RKO (cell line): ENCODE data around the gene SNRPN.
"Not testable (repeated sequence)": the region's sequence is repeated elsewhere in the genome, so short reads cannot be mapped to it uniquely, and the experiment has no call there.

Source experiments
- DNase-seq: peaks from one replicate; pipeline ENCODE4 v3.0.0-alpha.2; 2016; ENCODE audit warnings: low spot score

SNRPN gene

DNA sequence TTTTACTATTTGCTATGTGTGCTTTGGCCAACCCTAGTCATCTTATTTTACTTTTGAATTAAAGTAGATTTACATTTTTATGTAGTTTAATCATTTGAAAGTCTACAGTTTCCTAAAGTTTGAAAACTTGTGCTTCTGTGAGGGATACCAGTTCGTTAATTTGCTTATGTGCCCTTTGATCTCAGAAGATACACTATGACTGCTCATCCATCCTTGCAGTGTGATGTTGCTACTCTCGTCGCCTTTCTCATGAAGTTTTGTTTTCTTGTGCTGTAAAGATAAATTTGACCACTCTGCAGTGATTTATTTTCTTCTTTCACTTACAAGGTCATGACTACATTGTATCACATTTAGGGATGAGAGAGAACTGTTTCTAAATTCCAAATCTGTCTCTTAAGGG lies 16.3 kb downstream of the SNRPN start:
- no peak for DNase-seq

DNA sequence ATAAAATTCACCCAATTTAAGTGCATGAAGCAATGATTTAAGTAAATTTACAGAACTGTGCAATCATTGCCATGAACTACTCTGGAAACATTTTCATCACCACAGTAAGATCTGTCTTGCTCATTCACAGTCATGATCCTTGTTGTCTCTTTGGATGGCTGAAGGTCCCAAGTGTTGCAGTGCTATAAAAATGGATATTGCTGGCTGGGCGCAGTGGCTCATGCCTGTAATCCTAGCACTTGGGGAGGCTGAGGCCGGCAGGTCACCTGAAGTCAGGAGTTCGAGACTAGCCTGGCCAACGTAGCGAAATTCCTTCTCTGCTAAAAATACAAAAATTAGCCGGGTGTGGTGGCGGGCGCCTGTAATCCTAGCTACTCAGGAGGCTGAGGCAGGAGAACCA lies 17.0 kb downstream of the SNRPN start:
- DNase-seq, result no peak

DNA sequence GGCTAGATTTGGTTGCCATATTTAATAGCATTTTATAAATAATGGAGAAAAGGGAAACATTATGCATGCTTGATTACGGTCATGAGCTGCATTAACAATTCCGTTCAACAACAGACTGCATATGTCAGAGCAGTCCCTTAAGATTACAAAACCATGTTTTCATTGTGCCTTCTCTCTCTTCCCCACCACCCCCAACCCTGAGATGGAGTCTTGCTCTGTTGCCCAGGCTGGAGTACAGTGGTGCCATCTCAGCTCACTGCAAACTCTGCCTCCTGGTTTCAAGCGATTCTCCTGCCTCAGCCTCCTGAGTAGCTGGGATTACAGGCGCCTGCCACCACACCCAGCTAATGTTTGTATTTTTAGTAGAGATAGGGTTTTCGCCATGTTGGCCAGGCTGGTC lies 17.9 kb downstream of the SNRPN start:
- not testable (repeated sequence) for DNase-seq

DNA sequence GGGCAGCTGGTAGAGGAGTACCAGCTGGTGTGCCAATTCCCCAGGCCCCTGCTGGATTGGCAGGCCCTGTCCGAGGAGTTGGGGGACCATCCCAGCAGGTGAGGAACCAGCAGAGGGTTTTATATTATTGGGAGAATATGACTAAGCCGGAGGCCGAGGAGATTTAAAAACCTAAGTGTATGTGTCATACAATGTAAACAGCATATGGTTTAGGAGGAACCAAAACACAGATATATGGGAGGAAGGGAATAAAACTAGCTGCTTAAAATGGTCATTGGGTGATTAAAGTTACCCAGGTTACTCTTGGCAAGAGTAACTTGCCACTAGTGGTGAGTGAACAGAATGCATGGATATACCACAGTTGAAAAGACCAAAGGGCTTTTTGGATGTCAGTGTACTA lies 22.1 kb downstream of the SNRPN start:
- no peak for DNase-seq

DNA sequence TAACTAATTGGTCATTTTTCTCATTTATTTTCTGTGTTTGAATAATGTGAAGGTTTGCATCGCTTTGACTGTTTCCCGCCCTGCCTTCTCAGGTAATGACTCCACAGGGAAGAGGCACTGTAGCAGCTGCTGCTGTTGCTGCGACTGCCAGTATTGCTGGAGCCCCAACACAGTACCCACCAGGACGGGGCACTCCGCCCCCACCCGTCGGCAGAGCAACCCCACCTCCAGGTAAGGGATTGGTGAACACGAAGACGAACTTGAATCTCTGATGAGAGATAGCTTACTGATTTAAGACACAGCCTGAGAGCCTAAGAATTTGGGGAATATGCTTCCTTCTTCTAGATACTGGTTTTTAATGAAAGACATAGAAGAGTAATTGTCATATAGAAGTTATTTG lies 22.9 kb downstream of the SNRPN start:
- DNase-seq, result no peak

DNA sequence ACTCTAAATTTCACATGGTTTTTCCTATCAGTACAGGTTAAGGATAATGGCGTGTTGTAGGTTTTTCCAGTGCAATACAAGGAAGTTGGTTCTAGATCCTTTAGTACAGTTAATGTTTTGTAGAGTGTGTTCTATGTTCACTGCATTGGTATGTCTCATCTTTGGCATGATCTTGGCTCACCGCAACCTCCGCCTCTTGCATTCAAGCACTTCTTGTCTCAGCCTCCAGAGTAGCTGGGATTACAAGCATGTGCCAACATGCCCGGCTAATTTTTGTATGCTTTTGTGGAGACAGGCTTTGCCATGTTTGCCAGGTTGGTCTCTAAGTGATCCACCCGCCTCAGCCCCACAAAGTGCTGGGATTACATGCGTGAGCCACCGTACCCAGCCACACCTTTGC lies 30.4 kb downstream of the SNRPN start:
- DNase-seq, result no peak

DNA sequence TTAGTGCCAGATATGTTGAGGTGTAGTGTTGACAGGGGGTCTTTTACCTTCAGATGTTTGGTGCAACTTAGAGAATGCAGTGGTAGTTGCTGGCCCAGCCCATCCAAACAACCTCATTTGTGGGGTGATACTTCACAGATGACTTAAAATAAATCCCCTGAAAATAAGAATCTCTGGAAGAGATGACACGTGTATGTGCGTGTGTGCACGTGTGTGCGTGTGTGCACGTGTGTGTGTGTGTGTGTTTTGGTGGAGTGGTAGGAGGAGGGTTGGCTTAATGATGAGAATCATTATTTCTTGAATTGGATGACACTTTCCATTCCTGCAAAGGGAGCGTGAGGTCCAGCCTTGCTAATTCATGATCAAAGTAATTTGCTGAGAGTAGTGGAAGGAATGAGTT lies 31.9 kb downstream of the SNRPN start:
- DNase-seq, result no peak

DNA sequence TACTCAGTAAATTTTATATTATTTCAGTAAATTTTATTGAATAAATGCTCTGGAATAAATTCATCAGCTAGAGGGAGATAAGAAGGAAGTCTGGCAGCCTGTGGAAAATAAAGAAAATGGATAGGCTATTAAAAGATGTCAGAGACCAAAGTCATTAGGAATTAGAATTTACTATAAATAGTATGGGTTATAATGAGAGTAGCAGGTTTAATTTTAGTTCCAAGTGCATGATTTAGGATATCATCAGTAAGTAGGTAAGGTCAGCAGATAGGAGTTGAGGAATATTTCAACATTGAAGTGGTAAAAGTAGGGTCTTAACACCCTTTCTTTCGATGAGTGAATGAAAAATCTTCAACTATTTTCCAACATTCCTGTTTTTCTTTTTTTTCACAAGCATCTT lies 64.6 kb downstream of the SNRPN start:
- no peak for DNase-seq

DNA sequence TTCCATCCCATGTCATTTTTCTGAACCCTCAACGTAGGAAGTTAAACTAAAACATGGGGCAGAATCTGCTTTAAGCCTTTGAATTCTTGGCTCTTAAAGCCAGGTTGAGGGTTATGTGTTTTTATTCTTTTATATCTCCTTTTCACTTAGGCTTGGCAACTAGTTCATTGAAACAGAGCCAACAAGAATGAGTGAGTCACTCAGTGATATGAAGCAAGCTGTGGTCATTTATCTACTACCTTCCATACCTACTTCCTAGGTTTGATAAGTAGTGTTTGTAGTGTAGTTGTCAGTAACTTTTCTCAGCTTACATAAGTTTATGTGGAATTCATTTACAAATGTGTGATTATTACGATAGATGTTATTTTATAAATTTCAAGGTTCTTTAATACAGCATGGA lies 67.4 kb downstream of the SNRPN start:
- no peak for DNase-seq
